K562 (cell line): ENCODE results near the gene BCL10. TPM values are rescaled to one million over a fixed set of nuclear protein-coding genes. Genes with fewer than 3 reads are reported as not detected.
A peak's percentile ranks its signal among the peaks of the same experiment; 100 is the strongest.

Experiments
- AFF4 ChIP-seq: sonication (generic); formaldehyde crosslinking; IDR thresholded peaks from 2 replicates; pipeline ENCODE4 v1.8.0; 2023; ENCODE audit warnings: mild to moderate bottlenecking, missing genetic modification reagents
- FIP1L1 ChIP-seq: fragments of 200-400 bp; formaldehyde crosslinking; IDR thresholded peaks from 2 replicates; pipeline ENCODE4 v1.6.1; 2018; ENCODE audit warnings: mild to moderate bottlenecking, low read depth, low read length; ENCODE audit not compliant: poor library complexity, severe bottlenecking
- FOXP4 ChIP-seq: sonication (generic); formaldehyde crosslinking; IDR thresholded peaks from 2 replicates; pipeline ENCODE4 v1.8.0; 2022; ENCODE audit warnings: mild to moderate bottlenecking, missing genetic modification reagents, borderline replicate concordance
- KAT2B ChIP-seq: IDR thresholded peaks from one replicate; pipeline ENCODE4 v1.6.1; 2012; ENCODE audit warnings: low read depth, mild to moderate bottlenecking, control low read depth, inconsistent platforms, low read length, moderate library complexity
- NCOA6 ChIP-seq: fragments of 450-650 bp; IDR thresholded peaks from 2 replicates; pipeline ENCODE4 v1.6.1; 2017; ENCODE audit warnings: mild to moderate bottlenecking
- NRF1 ChIP-seq, 2 experiments: fragments of 450-650 bp; IDR thresholded peaks in 1 of 2; conservative IDR thresholded peaks in 1 of 2; 2 replicates each; pipeline ENCODE4 v1.6.1; 2014; ENCODE audit warnings: mild to moderate bottlenecking in 2 of 2
- SETDB1 ChIP-seq: IDR thresholded peaks from one replicate; pipeline ENCODE4 v1.6.1; 2012; ENCODE audit warnings: low read length, control low read depth, inconsistent platforms
- USF2 ChIP-seq: sonication (generic); formaldehyde crosslinking; IDR thresholded peaks from 2 replicates; pipeline ENCODE4 v1.5.0; 2020; ENCODE audit warnings: missing genetic modification reagents
- ZBTB7A ChIP-seq: IDR thresholded peaks from 2 replicates; pipeline ENCODE4 v1.6.1; 2011; ENCODE audit warnings: low read depth, mild to moderate bottlenecking, low read length, moderate library complexity, borderline replicate concordance; ENCODE audit not compliant: control insufficient read depth
- ZNF316 ChIP-seq: fragments of 450-650 bp; IDR thresholded peaks from 2 replicates; pipeline ENCODE4 v1.6.1; 2016
- ZNF407 ChIP-seq: fragments of 450-650 bp; IDR thresholded peaks from 2 replicates; pipeline ENCODE4 v1.6.1; 2016; ENCODE audit warnings: low read depth
- ZNF507 ChIP-seq: conservative IDR thresholded peaks from 2 replicates; pipeline ENCODE4 v1.6.1; 2017; ENCODE audit warnings: missing genetic modification characterization, missing compliant biosample characterization
- polyA plus RNA-seq, 8 experiments: library from polyadenylated mRNA; depleted of rRNA in 4 of 8; stranded (reverse) in 5 of 8; unstranded in 3 of 8; fragments of >200 nt; fragmentation: Nextera tagmentation in 2 of 8; fragmentation: Illumina TruSeq in 1 of 8; extraction: Ambion mirVana in 2 of 8; extraction: Trizol in 1 of 8; gene quantifications; 2 replicates each; pipeline versions ENCODE4 v1.2.1 to v1.2.3, GENCODE V29; 2011 to 2014; ENCODE audit warnings: inconsistent platforms in 1 of 8, missing spikeins in 1 of 8
- total RNA-seq, 7 experiments: library from RNA; depleted of rRNA in 6 of 7; stranded (reverse); fragments of >200 nt in 6 of 7; fragmentation: Illumina TruSeq in 2 of 7; extraction: Trizol in 2 of 7; gene quantifications; 2 replicates each; pipeline versions ENCODE4 v1.2.1 to v1.2.3, GENCODE V29; 2011 to 2021; ENCODE audit warnings: low replicate concordance in 1 of 7

The BCL10 gene
- total and polyA plus RNA-seq, 9 of the 15 experiments (the other 6 are each of a cell fraction or from before 2014, with no cell fraction given), result 8.0 to 19.4 (median 12.3) TPM

GRCh38 chr1:85279458-85280080, 3.1 kb upstream of the BCL10 start (continued):
- TF ChIP-seq USF2 (CRISPR knock-in tag) (no peak), KAT2B (no peak), FIP1L1 (no peak), ZNF407 (no peak), NRF1 (conservative IDR thresholded peaks at IDR 0.05 in 1 of 2, IDR thresholded peaks at IDR 0.05 in 1 of 2) (peak in 1 of 2 experiments; percentile 50; a peak in 3 of 4 replicates), ZBTB7A (no peak), ZNF316 (no peak), FOXP4 (CRISPR knock-in tag) (no peak), SETDB1 (no peak), NCOA6 (no peak), ZNF507 (no peak), AFF4 (CRISPR knock-in tag) (no peak)
